GM21786 (cell line): ENCODE measurements around the gene FHL3.

Experiments used
- ATAC-seq: cut with Tn5 transposase; IDR thresholded peaks from one replicate; pipeline ENCODE4 v1.9.1; 2021; ENCODE audit not compliant: unreplicated experiment

FHL3 gene

DNA sequence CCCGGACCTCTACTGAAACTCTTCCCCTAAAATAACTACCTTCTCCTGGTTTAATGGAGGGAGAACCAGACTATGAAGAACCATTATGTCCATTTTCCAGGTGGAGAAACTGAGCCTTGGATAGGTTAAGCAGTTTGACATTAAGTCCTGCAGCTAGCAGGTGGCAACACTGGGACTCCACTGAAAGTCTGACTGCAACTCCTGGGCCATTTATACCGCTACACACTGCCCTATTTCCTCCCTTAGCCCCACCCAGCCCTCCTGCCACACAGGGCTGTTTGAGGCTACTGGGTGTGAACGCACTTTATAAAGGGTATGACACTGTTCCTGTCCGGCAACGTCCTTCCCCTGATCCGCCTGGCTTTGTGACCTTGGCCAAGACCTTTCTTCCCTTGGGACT lies 58.0 kb downstream of the FHL3 start:
- ATAC-seq: no peak
